HEK293 (cell line): Measurements from ENCODE around the gene ZNF780B.

ENCODE experiments used
- BCL11B ChIP-seq: fragments of 450-650 bp; formaldehyde crosslinking; IDR thresholded peaks from 2 replicates; pipeline ENCODE4 v1.5.1; 2016; ENCODE audit warnings: low read depth, missing biosample characterization, missing genetic modification characterization
- MZF1 ChIP-seq: fragments of 450-650 bp; formaldehyde crosslinking; IDR thresholded peaks from 2 replicates; pipeline ENCODE4 v1.5.1; 2017; ENCODE audit warnings: missing biosample characterization, missing genetic modification characterization, borderline replicate concordance
- PRDM4 ChIP-seq: fragments of 450-650 bp; formaldehyde crosslinking; IDR thresholded peaks from 2 replicates; pipeline ENCODE4 v1.5.1; 2017; ENCODE audit warnings: missing biosample characterization, missing genetic modification characterization
- REPIN1 ChIP-seq: fragments of 450-650 bp; formaldehyde crosslinking; IDR thresholded peaks from 2 replicates; pipeline ENCODE4 v1.5.1; 2017; ENCODE audit warnings: missing biosample characterization, missing genetic modification characterization, low read depth
- REST ChIP-seq: fragments of 450-650 bp; formaldehyde crosslinking; IDR thresholded peaks from 2 replicates; pipeline ENCODE4 v1.5.1; 2016; ENCODE audit warnings: missing biosample characterization, missing genetic modification characterization
- SCRT2 ChIP-seq: fragments of 450-650 bp; formaldehyde crosslinking; IDR thresholded peaks from 2 replicates; pipeline ENCODE4 v1.5.1; 2016; ENCODE audit warnings: missing biosample characterization, missing genetic modification characterization
- SP7 ChIP-seq: fragments of 450-650 bp; formaldehyde crosslinking; IDR thresholded peaks from 2 replicates; pipeline ENCODE4 v1.5.1; 2016; ENCODE audit warnings: missing biosample characterization, missing genetic modification characterization
- TRIM28 ChIP-seq: IDR thresholded peaks from 2 replicates; pipeline ENCODE4 v1.6.1; 2011; ENCODE audit warnings: low read length, control low read depth, borderline replicate concordance
- ZBTB11 ChIP-seq: fragments of 450-650 bp; formaldehyde crosslinking; conservative IDR thresholded peaks from 2 replicates; pipeline ENCODE4 v1.5.1; 2016; ENCODE audit warnings: low read depth, missing biosample characterization, missing genetic modification characterization
- ZBTB26 ChIP-seq: fragments of 450-650 bp; formaldehyde crosslinking; optimal IDR thresholded peaks from 2 replicates; pipeline ENCODE3; 2016; ENCODE audit warnings: missing biosample characterization, mild to moderate bottlenecking, missing genetic modification characterization
- ZBTB8A ChIP-seq: fragments of 450-650 bp; formaldehyde crosslinking; IDR thresholded peaks from 2 replicates; pipeline ENCODE4 v1.5.1; 2016; ENCODE audit warnings: missing biosample characterization, missing genetic modification characterization
- ZFP69B ChIP-seq: fragments of 450-650 bp; formaldehyde crosslinking; IDR thresholded peaks from 2 replicates; pipeline ENCODE4 v1.5.1; 2016; ENCODE audit warnings: missing biosample characterization, missing genetic modification characterization
- ZNF2 ChIP-seq: fragments of 450-650 bp; formaldehyde crosslinking; IDR thresholded peaks from 2 replicates; pipeline ENCODE4 v1.5.1; 2016; ENCODE audit warnings: missing biosample characterization, missing genetic modification characterization
- ZNF221 ChIP-seq: fragments of 450-650 bp; formaldehyde crosslinking; IDR thresholded peaks from 2 replicates; pipeline ENCODE4 v1.5.1; 2017; ENCODE audit warnings: missing biosample characterization, missing genetic modification characterization, borderline replicate concordance
- ZNF24 ChIP-seq: fragments of 450-650 bp; formaldehyde crosslinking; IDR thresholded peaks from 2 replicates; pipeline ENCODE4 v1.5.1; 2016; ENCODE audit warnings: missing biosample characterization, missing genetic modification characterization
- ZNF274 ChIP-seq, 2 experiments: fragments of 200-500 bp in 1 of 2; fragments of 450-650 bp in 1 of 2; sonication (Bioruptor generic) in 1 of 2; formaldehyde crosslinking in 1 of 2; IDR thresholded peaks; 2 replicates each; pipeline versions ENCODE4 v1.5.1 to v1.6.1; 2014 to 2016; ENCODE audit warnings: borderline replicate concordance in 1 of 2, inconsistent platforms in 1 of 2, low read length in 1 of 2, missing biosample characterization in 1 of 2, missing genetic modification characterization in 1 of 2
- ZNF416 ChIP-seq: fragments of 450-650 bp; formaldehyde crosslinking; IDR thresholded peaks from 2 replicates; pipeline ENCODE4 v1.5.1; 2016; ENCODE audit warnings: missing biosample characterization, missing genetic modification characterization
- ZNF449 ChIP-seq: fragments of 450-650 bp; formaldehyde crosslinking; IDR thresholded peaks from 2 replicates; pipeline ENCODE4 v1.5.1; 2017; ENCODE audit warnings: missing biosample characterization, mild to moderate bottlenecking, missing genetic modification characterization, moderate library complexity
- ZNF561 ChIP-seq: fragments of 450-650 bp; IDR thresholded peaks from 2 replicates; pipeline ENCODE4 v1.5.1; 2018; ENCODE audit warnings: missing biosample characterization, missing genetic modification characterization, borderline replicate concordance
- ZNF585B ChIP-seq: fragments of 450-650 bp; formaldehyde crosslinking; IDR thresholded peaks from 2 replicates; pipeline ENCODE4 v1.5.1; 2016; ENCODE audit warnings: missing biosample characterization, missing genetic modification characterization
- ZNF639 ChIP-seq: fragments of 450-650 bp; formaldehyde crosslinking; IDR thresholded peaks from 2 replicates; pipeline ENCODE4 v1.5.1; 2016; ENCODE audit warnings: missing biosample characterization, missing genetic modification characterization
- ZNF843 ChIP-seq: fragments of 450-650 bp; formaldehyde crosslinking; IDR thresholded peaks from 2 replicates; pipeline ENCODE4 v1.5.1; 2016; ENCODE audit warnings: missing biosample characterization, missing genetic modification characterization

Gene ZNF780B

GRCh38 chr19:40055832-40056504 lies at the start of gene ZNF780B (continued):
- no peak; the same call in 1 of the 2 replicates for TF ChIP-seq PRDM4 (tag by site-specific recombination)
- TF ChIP-seq ZNF2 (tag by site-specific recombination) = peak; percentile 95
- TF ChIP-seq SCRT2 (tag by site-specific recombination) = peak; percentile 42; the same call in 1 of the 2 replicates
- peak; percentile 93; the same call in 1 of the 2 replicates for TF ChIP-seq MZF1 (tag by site-specific recombination)
- no peak for TF ChIP-seq ZNF221 (tag by site-specific recombination)
- TF ChIP-seq ZNF449 (tag by site-specific recombination) = no peak
- TF ChIP-seq ZNF416 = peak; percentile 29; the same call in 1 of the 2 replicates
- peak; percentile 64; the same call in 1 of the 2 replicates for TF ChIP-seq ZFP69B (tag by site-specific recombination)
- peak; percentile 77; the same call in 1 of the 2 replicates for TF ChIP-seq ZNF561
- TF ChIP-seq ZNF843 (tag by site-specific recombination) = peak; percentile 67
- TF ChIP-seq ZNF24 (tag by site-specific recombination) = peak; percentile 79; the same call in 1 of the 2 replicates
- TF ChIP-seq ZBTB26 (tag by site-specific recombination) = peak; percentile 95
- TF ChIP-seq ZNF639 (tag by site-specific recombination) = peak; percentile 78; the same call in 1 of the 2 replicates
- no peak for TF ChIP-seq ZNF274 (IDR thresholded peaks at IDR 0.05; ENCODE audit: low read length)
- no peak for TF ChIP-seq ZNF274 (tag by site-specific recombination; IDR thresholded peaks at IDR 0.05; ENCODE audit: borderline replicate concordance)
- TF ChIP-seq BCL11B (tag by site-specific recombination) = no peak
- TF ChIP-seq SP7 (tag by site-specific recombination) = peak; percentile 74
- TF ChIP-seq ZBTB8A = peak; percentile 33; the same call in 1 of the 2 replicates
- TF ChIP-seq TRIM28 = peak; percentile 36; the same call in 1 of the 2 replicates
- peak; percentile 30; the same call in 1 of the 2 replicates for TF ChIP-seq ZNF585B (tag by site-specific recombination)
- peak; percentile 94 for TF ChIP-seq ZBTB11 (tag by site-specific recombination)
- TF ChIP-seq REPIN1 = peak; percentile 75; the same call in 1 of the 2 replicates
- peak; percentile 32; the same call in 1 of the 2 replicates for TF ChIP-seq REST (tag by site-specific recombination)
